Body of pancreas (tissue), 4 donors: Measurements from ENCODE around the gene MESP2. TPM values are rescaled to one million over a fixed set of nuclear protein-coding genes. Genes with fewer than 3 reads are reported as not detected.
A peak's percentile ranks its signal among the peaks of the same experiment; 100 is the strongest.

Experiments
- ATAC-seq: fragments of 150-250 bp; one replicate; pipeline ENCODE4 v1.9.1; 2016
- DNase-seq, 4 donors: peaks; one replicate each; pipeline ENCODE4 v3.0.0-alpha.2; 2019
- H3K27ac ChIP-seq, 4 donors: fragments of 200-600 bp; sonication (generic); 1 replicate in 3 of 4; 2 replicates in 1 of 4; pipeline versions ENCODE4 v1.5.1 to v1.6.1; 2016 to 2019; ENCODE audit warnings: mild to moderate bottlenecking in 1 of 4, mixed read lengths in 1 of 4, moderate library complexity in 1 of 4
- H3K27me3 ChIP-seq, 2 donors: fragments of 200-600 bp; sonication (generic); one replicate each; pipeline ENCODE4 v1.6.0; 2016; ENCODE audit warnings: mild to moderate bottlenecking in 1 of 2
- H3K36me3 ChIP-seq, 2 donors: fragments of 200-600 bp; sonication (generic); replicated peaks in 1 of 2; 2 replicates each; pipeline ENCODE4 v1.5.1; 2016; ENCODE audit warnings: low read depth in 2 of 2; ENCODE audit not compliant: insufficient read depth in 1 of 2
- H3K4me1 ChIP-seq: fragments of 200-600 bp; sonication (generic); one replicate; pipeline ENCODE4 v1.6.0; 2016
- H3K4me3 ChIP-seq, 2 donors: fragments of 200-600 bp; sonication (generic); 1 replicate in 1 of 2; 2 replicates in 1 of 2; pipeline ENCODE4 v1.5.1; 2016 to 2019
- H3K9me3 ChIP-seq, 3 donors: fragments of 200-600 bp; sonication (generic); 1 replicate in 2 of 3; 2 replicates in 1 of 3; pipeline ENCODE4 v1.5.1; 2016
- CTCF ChIP-seq, 7 experiments: fragments of 450-650 bp in 4 of 7; fragments of 200-600 bp in 3 of 7; sonication (generic) in 3 of 7; IDR thresholded peaks; one replicate each; pipeline ENCODE4 v1.5.1; 2016 to 2019; ENCODE audit warnings: antibody characterized with exemption in 7 of 7
- POLR2A ChIP-seq, 3 donors: fragments of 450-650 bp; IDR thresholded peaks; one replicate each; pipeline ENCODE4 v1.6.1; 2016; ENCODE audit warnings: antibody characterized with exemption in 3 of 3, mild to moderate bottlenecking in 2 of 3
- WGBS, 2 donors: methylation state at CpG; one replicate each; pipeline ENCODE4 v1.1.5; 2017; 5-methylcytosine and 5-hydroxymethylcytosine counted together
- intact Hi-C: fragments of 100-400 bp; cut with DNase I; formaldehyde crosslinking; loops from one replicate; pipeline ENCODE4 v1.15.1; 2023
- total RNA-seq, 2 donors: library from RNA; depleted of rRNA; stranded (reverse); fragments of >200 nt; gene quantifications; one replicate each; pipeline ENCODE4 v1.1.0, GENCODE V29; 2016

Gene MESP2
- total RNA-seq, 2 donors from 2014 or later = 1.8 TPM; not detected in 1

GRCh38 chr15:89808160-89808870, 32.2 kb downstream of the MESP2 start:
- WGBS, 2 donors = 68 to 72% methylated on average over 9 to 10 of the region's 10 CpGs
- no peak for DNase-seq

GRCh38 chr15:89809093-89809786, 33.1 kb downstream of the MESP2 start:
- Histone ChIP-seq H3K9me3 (no peaks in the 10 kb centered on the region), H3K27ac (peak overlapping the region; percentile 85 to 89 (median 86)), H3K4me1 (peaks cover 65% of the 10 kb centered on the region), H3K4me3 (no peak overlapping the region), H3K27me3 (no peaks in the 10 kb centered on the region), H3K36me3 (no peaks in the 10 kb centered on the region)
- TF ChIP-seq POLR2A (IDR thresholded peaks at IDR 0.05) (no peak), CTCF (IDR thresholded peaks at IDR 0.05) (no peak)
- DNase-seq (peak; percentile 50 to 81 (median 69)), ATAC-seq (no peak)
- 46 to 52% methylated on average over 8 of the region's 8 CpGs for WGBS, 2 donors
- intact Hi-C loops = no loop called here

More at GRCh38 chr15:89808160-89808870, 32.2 kb downstream of the MESP2 start:
- no peak overlapping the region for H3K4me3 ChIP-seq
- no peaks in the 10 kb centered on the region for H3K27me3 ChIP-seq
- no peaks in the 10 kb centered on the region for H3K36me3 ChIP-seq
- intact Hi-C loops = no loop called here
- ATAC-seq = no peak
- TF ChIP-seq CTCF (IDR thresholded peaks at IDR 0.05) (no peak), POLR2A (IDR thresholded peaks at IDR 0.05) (no peak)
- peak overlapping the region; percentile 85 to 89 (median 86) for H3K27ac ChIP-seq
- no peaks in the 10 kb centered on the region for H3K9me3 ChIP-seq
- H3K4me1 ChIP-seq = peaks cover 74% of the 10 kb centered on the region

- Histone ChIP-seq H3K27me3 (no peaks in the 10 kb centered on the region), H3K36me3 (no peaks in the 10 kb centered on the region), H3K9me3 (no peaks in the 10 kb centered on the region), H3K4me3 (no peak overlapping the region), H3K4me1 (peaks cover 62% of the 10 kb centered on the region), H3K27ac (peak overlapping the region; percentile 85 to 89 (median 86))
- ATAC-seq = no peak
- WGBS, 2 donors = 91 to 98% methylated on average over 4 to 5 of the region's 5 CpGs
- DNase-seq = no peak
- intact Hi-C loops = no loop called here
- TF ChIP-seq POLR2A (IDR thresholded peaks at IDR 0.05) = no peak
- no peak for TF ChIP-seq CTCF (IDR thresholded peaks at IDR 0.05)
These were observed 33.6 kb downstream of the MESP2 start for GRCh38 chr15:89809787-89810148.

GRCh38 chr15:89810837-89811236, 34.7 kb downstream of the MESP2 start:
- WGBS, 2 donors = 94 to 95% methylated on average over 7 of the region's 7 CpGs
- intact Hi-C loops = no loop called here
- DNase-seq (no peak), ATAC-seq (no peak)
- Histone ChIP-seq H3K4me3 (no peak overlapping the region), H3K27ac (no peak overlapping the region), H3K9me3 (no peaks in the 10 kb centered on the region), H3K27me3 (peaks cover 0 to 4% of the 10 kb centered on the region in 2 donors), H3K36me3 (no peaks in the 10 kb centered on the region), H3K4me1 (peaks cover 65% of the 10 kb centered on the region)
- TF ChIP-seq POLR2A (IDR thresholded peaks at IDR 0.05) (no peak), CTCF (IDR thresholded peaks at IDR 0.05) (no peak)
